ENCODE results near the gene ZFYVE27.

- TF ChIP-seq POLR2AphosphoS5 (IDR thresholded peaks at IDR 0.05; ENCODE audit: insufficient read depth, low read depth, low read length) (no peak), POLR2A (IDR thresholded peaks at IDR 0.05; ENCODE audit: low read depth, low read length) (no peak), MYC (IDR thresholded peaks at IDR 0.05; ENCODE audit: low read depth, low read length) (no peak), EZH2 (IDR thresholded peaks at IDR 0.05; ENCODE audit: borderline replicate concordance, low read depth, low read length, severe bottlenecking) (no peak), GATA2 (IDR thresholded peaks at IDR 0.05; ENCODE audit: insufficient read depth, insufficient read length, low read depth, low read length) (no peak), FOS (IDR thresholded peaks at IDR 0.05; ENCODE audit: borderline replicate concordance, insufficient read depth, low read length) (no peak), JUN (IDR thresholded peaks at IDR 0.05; ENCODE audit: borderline replicate concordance, insufficient read depth, insufficient read length, low read depth) (no peak)
- TF ChIP-seq, protein P1, sequence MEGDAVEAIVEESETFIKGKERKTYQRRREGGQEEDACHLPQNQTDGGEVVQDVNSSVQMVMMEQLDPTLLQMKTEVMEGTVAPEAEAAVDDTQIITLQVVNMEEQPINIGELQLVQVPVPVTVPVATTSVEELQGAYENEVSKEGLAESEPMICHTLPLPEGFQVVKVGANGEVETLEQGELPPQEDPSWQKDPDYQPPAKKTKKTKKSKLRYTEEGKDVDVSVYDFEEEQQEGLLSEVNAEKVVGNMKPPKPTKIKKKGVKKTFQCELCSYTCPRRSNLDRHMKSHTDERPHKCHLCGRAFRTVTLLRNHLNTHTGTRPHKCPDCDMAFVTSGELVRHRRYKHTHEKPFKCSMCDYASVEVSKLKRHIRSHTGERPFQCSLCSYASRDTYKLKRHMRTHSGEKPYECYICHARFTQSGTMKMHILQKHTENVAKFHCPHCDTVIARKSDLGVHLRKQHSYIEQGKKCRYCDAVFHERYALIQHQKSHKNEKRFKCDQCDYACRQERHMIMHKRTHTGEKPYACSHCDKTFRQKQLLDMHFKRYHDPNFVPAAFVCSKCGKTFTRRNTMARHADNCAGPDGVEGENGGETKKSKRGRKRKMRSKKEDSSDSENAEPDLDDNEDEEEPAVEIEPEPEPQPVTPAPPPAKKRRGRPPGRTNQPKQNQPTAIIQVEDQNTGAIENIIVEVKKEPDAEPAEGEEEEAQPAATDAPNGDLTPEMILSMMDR (IDR thresholded peaks at IDR 0.05; ENCODE audit: extremely low read depth in 1 of 2, insufficient read depth in 1 of 2, low read depth in 1 of 2, low read length in 2 of 2) = no peak
- TF ChIP-seq, protein P2, sequence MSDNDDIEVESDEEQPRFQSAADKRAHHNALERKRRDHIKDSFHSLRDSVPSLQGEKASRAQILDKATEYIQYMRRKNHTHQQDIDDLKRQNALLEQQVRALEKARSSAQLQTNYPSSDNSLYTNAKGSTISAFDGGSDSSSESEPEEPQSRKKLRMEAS (IDR thresholded peaks at IDR 0.05; ENCODE audit: insufficient read depth, insufficient read length) = no peak
These were observed 18.2 kb upstream of the ZFYVE27 start for GRCh38 chr10:97718659-97719142.
